IMR-90 (cell line): ENCODE measurements around the gene IGF2.

ENCODE experiments used
- BHLHE40 ChIP-seq: fragments of 150-350 bp; IDR thresholded peaks from 2 replicates; pipeline ENCODE4 v1.6.1; 2016; ENCODE audit warnings: mild to moderate bottlenecking, low read depth, low read length
- CTCF ChIP-seq: conservative IDR thresholded peaks from 2 replicates; pipeline ENCODE4 v1.5.1; 2012; ENCODE audit warnings: mild to moderate bottlenecking, low read depth, low read length, improper control_type of control experiment
- MAZ ChIP-seq: IDR thresholded peaks from 2 replicates; pipeline ENCODE4 v1.6.1; 2012; ENCODE audit warnings: low read depth, mild to moderate bottlenecking, low read length, improper control_type of control experiment, moderate library complexity, borderline replicate concordance
- POLR2A ChIP-seq: IDR thresholded peaks from 2 replicates; pipeline ENCODE4 v1.6.1; 2012; ENCODE audit warnings: mild to moderate bottlenecking, low read depth, low read length
- RAD21 ChIP-seq: IDR thresholded peaks from 2 replicates; pipeline ENCODE4 v1.6.1; 2012; ENCODE audit warnings: low read length, improper control_type of control experiment
- RCOR1 ChIP-seq: IDR thresholded peaks from 2 replicates; pipeline ENCODE4 v1.6.1; 2012; ENCODE audit warnings: mild to moderate bottlenecking, low read length, improper control_type of control experiment; ENCODE audit not compliant: insufficient replicate concordance
- SMC3 ChIP-seq: fragments of 150-350 bp; IDR thresholded peaks from 2 replicates; pipeline ENCODE4 v1.6.1; 2016; ENCODE audit warnings: low read depth, mild to moderate bottlenecking, antibody characterized with exemption, low read length, moderate library complexity
- USF2 ChIP-seq: fragments of 150-350 bp; IDR thresholded peaks from 2 replicates; pipeline ENCODE4 v1.6.1; 2017; ENCODE audit warnings: mild to moderate bottlenecking, antibody characterized with exemption, low read length, low read depth
- TF ChIP-seq, protein P1 (sequence below): fragments of 150-350 bp; IDR thresholded peaks from 2 replicates; pipeline ENCODE4 v1.6.1; 2016; ENCODE audit warnings: low read depth, mild to moderate bottlenecking, low read length, moderate library complexity, borderline replicate concordance

- TF ChIP-seq CTCF (no peak), BHLHE40 (no peak), RAD21 (no peak), SMC3 (no peak), POLR2A (no peak), MAZ (no peak), USF2 (no peak), RCOR1 (no peak)
- TF ChIP-seq, protein P1, sequence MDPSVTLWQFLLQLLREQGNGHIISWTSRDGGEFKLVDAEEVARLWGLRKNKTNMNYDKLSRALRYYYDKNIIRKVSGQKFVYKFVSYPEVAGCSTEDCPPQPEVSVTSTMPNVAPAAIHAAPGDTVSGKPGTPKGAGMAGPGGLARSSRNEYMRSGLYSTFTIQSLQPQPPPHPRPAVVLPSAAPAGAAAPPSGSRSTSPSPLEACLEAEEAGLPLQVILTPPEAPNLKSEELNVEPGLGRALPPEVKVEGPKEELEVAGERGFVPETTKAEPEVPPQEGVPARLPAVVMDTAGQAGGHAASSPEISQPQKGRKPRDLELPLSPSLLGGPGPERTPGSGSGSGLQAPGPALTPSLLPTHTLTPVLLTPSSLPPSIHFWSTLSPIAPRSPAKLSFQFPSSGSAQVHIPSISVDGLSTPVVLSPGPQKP, result no peak
Observed at GRCh38 chr11:2182075-2182474, 42.9 kb upstream of the IGF2 start.
